ENCODE data around the gene SMIM7. TPM values are rescaled to one million over a fixed set of nuclear protein-coding genes. Genes with fewer than 3 reads are reported as not detected.

The SMIM7 gene
- polyA plus RNA-seq, 6 donors from 2014 or later, result 41.0 to 84.2 (median 69.1) TPM

Other genes starting within 250 kb of the SMIM7 start
- 10 to 100 TPM in 5 of 6 donors, 1 to 10 TPM in 1; 9.9 to 34.7 (median 20.7) TPM for gene EPS15L1, start 188.2 kb downstream of the SMIM7 start, polyA plus RNA-seq (ENCODE audit: low read depth in 6 of 6)
- gene CALR3, start 164.0 kb downstream of the SMIM7 start, polyA plus RNA-seq (ENCODE audit: low read depth in 6 of 6), result under 1 TPM in 1 of 6 donors, not detected in 5; 0.41 TPM
- 1 to 10 TPM in 4 of 6 donors, under 1 TPM in 1, not detected in 1; 0.74 to 4.6 (median 1.4) TPM for gene C19orf44, start 163.8 kb downstream of the SMIM7 start, polyA plus RNA-seq (ENCODE audit: low read depth in 6 of 6)
- gene CHERP, start 117.7 kb downstream of the SMIM7 start, polyA plus RNA-seq (ENCODE audit: low read depth in 6 of 6), result 10 to 100 TPM in 2 of 6 donors, 1 to 10 TPM in 4; 3.2 to 19.5 (median 9.4) TPM
- 10 to 100 TPM; 15.4 to 26.2 (median 19.4) TPM for gene SLC35E1, start 87.7 kb downstream of the SMIM7 start, polyA plus RNA-seq (ENCODE audit: low read depth in 6 of 6)
- 10 to 100 TPM in 1 of 6 donors, 1 to 10 TPM in 5; 2.0 to 10.9 (median 5.4) TPM for gene MED26, start 31.9 kb downstream of the SMIM7 start, polyA plus RNA-seq (ENCODE audit: low read depth in 6 of 6)
- gene TMEM38A, start 995 bp upstream of the SMIM7 start, polyA plus RNA-seq (ENCODE audit: low read depth in 6 of 6), result 10 to 100 TPM; 13.7 to 18.6 (median 16.6) TPM
- gene NWD1, start 59.7 kb upstream of the SMIM7 start, polyA plus RNA-seq (ENCODE audit: low read depth in 6 of 6), result under 1 TPM in 2 of 6 donors, not detected in 4; 0.17 to 0.18 TPM
- gene SIN3B, start 169.3 kb upstream of the SMIM7 start, polyA plus RNA-seq (ENCODE audit: low read depth in 6 of 6), result 10 to 100 TPM in 2 of 6 donors, 1 to 10 TPM in 4; 4.8 to 13.0 (median 6.8) TPM
- under 1 TPM in 1 of 6 donors, not detected in 5; 0.17 TPM for gene F2RL3, start 228.9 kb upstream of the SMIM7 start, polyA plus RNA-seq (ENCODE audit: low read depth in 6 of 6)